ENCODE measurements around the gene IQSEC3. TPM values are rescaled to one million over a fixed set of nuclear protein-coding genes. Genes with fewer than 3 reads are reported as not detected.

Gene IQSEC3
- total RNA-seq, 4 donors from 2014 or later = 1.3 to 4.4 (median 3.3) TPM

GRCh38 chr12:176321-177181 is 110.0 kb downstream of the IQSEC3 start:
- DNase-seq (ENCODE audit: low spot score) (no peak), ATAC-seq (ENCODE audit: low FRiP score) (no peak)
- TF ChIP-seq CTCF (IDR thresholded peaks at IDR 0.05) = no peak

GRCh38 chr12:177336-177979 is 110.9 kb downstream of the IQSEC3 start:
- no peak for DNase-seq (ENCODE audit: low spot score)
- no peak for TF ChIP-seq CTCF (IDR thresholded peaks at IDR 0.05)
- ATAC-seq (ENCODE audit: low FRiP score) = no peak

- ATAC-seq (ENCODE audit: low FRiP score) = no peak
- no peak for TF ChIP-seq CTCF (IDR thresholded peaks at IDR 0.05)
- DNase-seq (ENCODE audit: low spot score) = no peak
Measured at GRCh38 chr12:177980-178828, 111.6 kb downstream of the IQSEC3 start.

GRCh38 chr12:178829-179109 is 112.2 kb downstream of the IQSEC3 start:
- TF ChIP-seq CTCF (IDR thresholded peaks at IDR 0.05) = no peak
- no peak for DNase-seq (ENCODE audit: low spot score)
- no peak for ATAC-seq (ENCODE audit: low FRiP score)

- ATAC-seq (ENCODE audit: low FRiP score) (no peak), DNase-seq (ENCODE audit: low spot score) (no peak)
- no peak for TF ChIP-seq CTCF (IDR thresholded peaks at IDR 0.05)
Measured at GRCh38 chr12:179131-179884, 112.7 kb downstream of the IQSEC3 start.

GRCh38 chr12:179885-180284 is 113.3 kb downstream of the IQSEC3 start:
- no peak for TF ChIP-seq CTCF (IDR thresholded peaks at IDR 0.05)
- ATAC-seq (ENCODE audit: low FRiP score) = no peak
- DNase-seq (ENCODE audit: low spot score) = no peak
